Endothelial cell of umbilical vein (primary cell): ENCODE results near the gene HUNK. TPM values are rescaled to one million over a fixed set of nuclear protein-coding genes. Genes with fewer than 3 reads are reported as not detected.

Source experiments
- BruUV-seq: library from RNA; stranded (reverse); fragments of 400-500 nt; replicated peaks from 2 replicates; lab custom pipeline; 2021; lab: Mats Ljungman, UMichigan
- CTCF ChIA-PET: fragments of 300-600, 350-600 bp; sonication (Branson Sonifier 250); formaldehyde crosslinking; loops from one replicate; lab custom pipeline; 2021; ENCODE audit warnings: antibody characterized with exemption, inconsistent platforms; lab: Charles Lee
- POLR2A ChIA-PET: fragments of 300-600, 350-600 bp; sonication (Branson Sonifier 250); formaldehyde crosslinking; loops from one replicate; lab custom pipeline; 2021; ENCODE audit warnings: antibody characterized with exemption, inconsistent platforms; lab: Charles Lee
- DNase-seq: peaks from one replicate; pipeline ENCODE4 v3.0.0-alpha.2; 2011; ENCODE audit warnings: low read depth, low spot score
- FAIRE-seq: peaks from 2 replicates; lab custom pipeline; 2011; peaks lifted over from hg19 to GRCh38; lab: Jason Lieb, UNC
- H2AFZ ChIP-seq: 2 replicates; pipeline ENCODE4 v1.6.0; 2012; ENCODE audit warnings: low read depth, low read length, control low read depth, inconsistent platforms
- H3K27ac ChIP-seq: 2 replicates; pipeline ENCODE4 v1.5.1; 2011; ENCODE audit warnings: low read depth, mild to moderate bottlenecking, control low read depth, low read length, moderate library complexity; ENCODE audit not compliant: insufficient read depth
- H3K27me3 ChIP-seq, 2 experiments: 2 replicates each; pipeline versions ENCODE4 v1.6.0 to v1.6.1; 2011; ENCODE audit warnings: low read length in 2 of 2, mixed read lengths in 1 of 2; ENCODE audit not compliant: control insufficient read depth in 2 of 2, insufficient read depth in 2 of 2
- H3K36me3 ChIP-seq, 2 experiments: 2 replicates in 1 of 2; 3 replicates in 1 of 2; pipeline ENCODE4 v1.5.1; 2011; ENCODE audit warnings: low read length in 2 of 2, mild to moderate bottlenecking in 1 of 2, moderate library complexity in 1 of 2; ENCODE audit not compliant: control insufficient read depth in 2 of 2, insufficient read depth in 2 of 2; ENCODE audit errors: extremely low read depth in 1 of 2
- H3K4me1 ChIP-seq: 3 replicates; pipeline ENCODE4 v1.5.1; 2011; ENCODE audit warnings: mild to moderate bottlenecking, low read length; ENCODE audit not compliant: control insufficient read depth, insufficient read depth; ENCODE audit errors: extremely low read depth
- H3K4me2 ChIP-seq: 2 replicates; pipeline ENCODE4 v1.6.1; 2011; ENCODE audit warnings: low read length, control low read depth, mixed read lengths; ENCODE audit not compliant: insufficient read depth
- H3K4me3 ChIP-seq, 3 experiments: fragments of 200-600 bp in 1 of 3; sonication (generic), shearing (Covaris generic) in 1 of 3; replicated peaks in 1 of 3; 2 replicates each; pipeline ENCODE4 v1.5.1; 2011 to 2016; ENCODE audit warnings: control low read depth in 3 of 3, low read length in 3 of 3, mild to moderate bottlenecking in 2 of 3, inconsistent platforms in 1 of 3, low read depth in 1 of 3, moderate library complexity in 1 of 3; ENCODE audit not compliant: insufficient read depth in 1 of 3
- H3K79me2 ChIP-seq: 2 replicates; pipeline ENCODE4 v1.6.0; 2012; ENCODE audit warnings: low read length, inconsistent platforms; ENCODE audit not compliant: control insufficient read depth, insufficient read depth
- H3K9ac ChIP-seq: replicated peaks from 2 replicates; pipeline ENCODE3; 2011; ENCODE audit warnings: low read length, control low read depth; ENCODE audit not compliant: insufficient read depth; ENCODE audit errors: extremely low read depth
- H3K9me1 ChIP-seq: replicated peaks from 3 replicates; pipeline ENCODE4 v1.6.0; 2011; ENCODE audit warnings: mild to moderate bottlenecking, low read length; ENCODE audit not compliant: control insufficient read depth, insufficient read depth; ENCODE audit errors: extremely low read depth
- H3K9me3 ChIP-seq: replicated peaks from 2 replicates; pipeline ENCODE4 v1.5.1; 2012; ENCODE audit warnings: low read length, inconsistent platforms; ENCODE audit not compliant: control insufficient read depth, insufficient read depth
- H4K20me1 ChIP-seq: replicated peaks from 2 replicates; pipeline ENCODE3; 2011; ENCODE audit warnings: mild to moderate bottlenecking, low read length; ENCODE audit not compliant: control insufficient read depth, insufficient read depth; ENCODE audit errors: extremely low read depth
- CTCF ChIP-seq, 2 donors: IDR thresholded peaks; 1 replicate in 1 of 2; 2 replicates in 1 of 2; pipeline ENCODE4 v1.5.1; 2011; ENCODE audit warnings: low read length in 2 of 2, mild to moderate bottlenecking in 2 of 2, moderate library complexity in 2 of 2, control low read depth in 1 of 2, inconsistent platforms in 1 of 2, low read depth in 1 of 2; ENCODE audit not compliant: insufficient read depth in 1 of 2; ENCODE audit errors: extremely low read depth in 1 of 2
- EZH2 ChIP-seq: IDR thresholded peaks from 2 replicates; pipeline ENCODE4 v1.6.1; 2012; ENCODE audit warnings: borderline replicate concordance, low read depth, mild to moderate bottlenecking, moderate library complexity, low read length, inconsistent platforms; ENCODE audit not compliant: severe bottlenecking
- FOS ChIP-seq: IDR thresholded peaks from 2 replicates; pipeline ENCODE4 v1.6.1; 2011; ENCODE audit warnings: mild to moderate bottlenecking, low read length, moderate library complexity, borderline replicate concordance; ENCODE audit not compliant: insufficient read depth
- GATA2 ChIP-seq: IDR thresholded peaks from 2 replicates; pipeline ENCODE4 v1.7.0; 2011; ENCODE audit warnings: low read depth, mild to moderate bottlenecking, moderate library complexity, mixed read lengths, low read length; ENCODE audit not compliant: insufficient read length, insufficient read depth
- JUN ChIP-seq: IDR thresholded peaks from 2 replicates; pipeline ENCODE4 v1.6.1; 2011; ENCODE audit warnings: borderline replicate concordance, low read depth; ENCODE audit not compliant: insufficient read length, insufficient read depth
- MAX ChIP-seq: IDR thresholded peaks from 2 replicates; pipeline ENCODE4 v1.6.1; 2011; ENCODE audit not compliant: insufficient read depth, insufficient read length
- MYC ChIP-seq: IDR thresholded peaks from one replicate; pipeline ENCODE4 v1.6.1; 2011; ENCODE audit warnings: mild to moderate bottlenecking, low read depth, low read length
- POLR2A ChIP-seq: IDR thresholded peaks from 2 replicates; pipeline ENCODE4 v1.6.1; 2012; ENCODE audit warnings: low read depth, mild to moderate bottlenecking, control low read depth, low read length
- POLR2AphosphoS5 ChIP-seq: IDR thresholded peaks from 2 replicates; pipeline ENCODE4 v1.6.1; 2012; ENCODE audit warnings: low read depth, mild to moderate bottlenecking, control low read depth, low read length, moderate library complexity; ENCODE audit not compliant: insufficient read depth
- dilution Hi-C: fragments of 300-500 bp; cut with MboI; formaldehyde crosslinking; loops from one replicate; pipeline ENCODE4 v1.15.0; 2019; ENCODE audit warnings: low sequenced_read_pairs; ENCODE audit not compliant: extremely low pct_ligation_motif_present
- intact Hi-C: fragments of 100-400 bp; cut with micrococcal nuclease; formaldehyde crosslinking; loops from one replicate; pipeline ENCODE4 v1.10.0; 2022
- polyA plus RNA-seq, 4 experiments: library from polyadenylated mRNA; depleted of rRNA in 3 of 4; stranded (reverse) in 3 of 4; unstranded in 1 of 4; fragments of >200 nt; gene quantifications; 2 replicates each; pipeline versions ENCODE4 v1.2.1 to v1.2.3, GENCODE V29; 2011 to 2012; ENCODE audit warnings: missing spikeins in 1 of 4
- total RNA-seq: library from RNA; stranded (reverse); gene quantifications from 2 replicates; pipeline ENCODE4 v1.2.3, GENCODE V29; 2021

Gene HUNK
- total and polyA plus RNA-seq, 2 donors (not counting 3 experiments of a cell fraction or from before 2014, with no cell fraction given) = not detected

GRCh38 chr21:31909153-31910073 is 36.6 kb downstream of the HUNK start:
- BruUV-seq = no TSS peak
- no peak overlapping the region for H3K4me2 ChIP-seq
- no peak for DNase-seq
- intact Hi-C loops = no loop called here
- no peak for FAIRE-seq
- H3K79me2 ChIP-seq = no peaks in the 10 kb centered on the region
- H3K9ac ChIP-seq = no peak overlapping the region
- ChIA-PET POLR2A (no interaction called here), CTCF (no interaction called here)
- H3K27ac ChIP-seq = no peak overlapping the region
- no peaks in the 10 kb centered on the region for H4K20me1 ChIP-seq
- H3K4me1 ChIP-seq = no peaks in the 10 kb centered on the region
- dilution Hi-C loops = no loop called here
- H3K36me3 ChIP-seq = no peaks in the 10 kb centered on the region
- no peak overlapping the region for H2AFZ ChIP-seq
- no peak overlapping the region for H3K4me3 ChIP-seq
- peaks cover 0 to 9% of the 10 kb centered on the region in 2 experiments for H3K27me3 ChIP-seq
- no peaks in the 10 kb centered on the region for H3K9me1 ChIP-seq
- no peak for TF ChIP-seq CTCF (IDR thresholded peaks at IDR 0.05; ENCODE audit: extremely low read depth in 1 of 2, insufficient read depth in 1 of 2, low read depth in 1 of 2, low read length in 2 of 2)
- no peak for TF ChIP-seq MYC
- TF ChIP-seq JUN = no peak
- no peak for TF ChIP-seq POLR2A
- no peak for TF ChIP-seq EZH2
- TF ChIP-seq FOS = no peak
- no peak for TF ChIP-seq GATA2
- TF ChIP-seq POLR2AphosphoS5 = no peak
- TF ChIP-seq MAX = no peak
- no peaks in the 10 kb centered on the region for H3K9me3 ChIP-seq
